ENCODE measurements around the gene EHBP1L1. TPM values are rescaled to one million over a fixed set of nuclear protein-coding genes. Genes with fewer than 3 reads are reported as not detected.

EHBP1L1 gene
- polyA plus RNA-seq, 1 donor from 2014 or later: 18.3 TPM

DNA sequence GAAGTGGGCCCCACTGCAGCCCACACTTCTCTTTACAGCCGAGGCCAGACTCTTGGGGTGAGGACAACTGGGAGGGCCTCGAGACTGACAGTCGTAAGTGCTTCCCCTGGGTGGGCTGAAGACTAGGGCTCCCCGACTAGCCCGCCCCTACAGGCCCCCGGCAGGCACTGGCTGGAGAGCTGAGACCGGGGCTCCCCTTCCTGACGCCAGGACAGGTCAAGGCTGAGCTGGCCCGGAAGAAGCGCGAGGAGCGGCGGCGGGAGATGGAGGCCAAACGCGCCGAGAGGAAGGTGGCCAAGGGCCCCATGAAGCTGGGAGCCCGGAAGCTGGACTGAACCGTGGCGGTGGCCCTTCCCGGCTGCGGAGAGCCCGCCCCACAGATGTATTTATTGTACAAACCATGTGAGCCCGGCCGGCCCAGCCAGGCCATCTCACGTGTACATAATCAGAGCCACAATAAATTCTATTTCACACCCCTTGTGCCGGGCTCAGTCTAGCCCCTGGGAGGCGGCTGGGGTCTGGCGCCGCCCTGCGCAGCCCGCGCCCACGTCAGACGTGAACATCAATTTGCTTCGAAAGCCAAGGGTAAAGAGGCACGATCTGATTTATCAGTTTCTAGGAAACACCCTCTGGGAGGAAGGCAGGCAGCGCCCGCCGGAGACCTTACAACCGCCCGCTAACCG is 37.5 kb upstream of the EHBP1L1 start:
- Histone ChIP-seq H3K4me2 (ENCODE audit: low read length) (no peak overlapping the region), H3K27ac (ENCODE audit: low read length) (no peak overlapping the region), H3K4me3 (ENCODE audit: low read length) (no peak overlapping the region), H3K79me2 (replicated peaks; ENCODE audit: insufficient read depth, low read length) (no peaks in the 10 kb centered on the region), H3F3A (ENCODE audit: insufficient read depth, low read length, poor library complexity, severe bottlenecking) (no peaks in the 10 kb centered on the region), H3K27me3 (ENCODE audit: insufficient read depth, low read depth, low read length) (peaks cover 45% of the 10 kb centered on the region), H3K9ac (ENCODE audit: low read length) (no peak overlapping the region), H2AFZ (ENCODE audit: low read depth, low read length) (no peak overlapping the region), H3K9me3 (ENCODE audit: low read length) (no peaks in the 10 kb centered on the region), H3K9me2 (ENCODE audit: insufficient read depth, low read length) (no peaks in the 10 kb centered on the region), H4K20me1 (ENCODE audit: insufficient read depth) (peaks cover 6% of the 10 kb centered on the region), H3K36me3 (ENCODE audit: insufficient read depth, low read length) (no peaks in the 10 kb centered on the region)
- TF ChIP-seq, protein P1, sequence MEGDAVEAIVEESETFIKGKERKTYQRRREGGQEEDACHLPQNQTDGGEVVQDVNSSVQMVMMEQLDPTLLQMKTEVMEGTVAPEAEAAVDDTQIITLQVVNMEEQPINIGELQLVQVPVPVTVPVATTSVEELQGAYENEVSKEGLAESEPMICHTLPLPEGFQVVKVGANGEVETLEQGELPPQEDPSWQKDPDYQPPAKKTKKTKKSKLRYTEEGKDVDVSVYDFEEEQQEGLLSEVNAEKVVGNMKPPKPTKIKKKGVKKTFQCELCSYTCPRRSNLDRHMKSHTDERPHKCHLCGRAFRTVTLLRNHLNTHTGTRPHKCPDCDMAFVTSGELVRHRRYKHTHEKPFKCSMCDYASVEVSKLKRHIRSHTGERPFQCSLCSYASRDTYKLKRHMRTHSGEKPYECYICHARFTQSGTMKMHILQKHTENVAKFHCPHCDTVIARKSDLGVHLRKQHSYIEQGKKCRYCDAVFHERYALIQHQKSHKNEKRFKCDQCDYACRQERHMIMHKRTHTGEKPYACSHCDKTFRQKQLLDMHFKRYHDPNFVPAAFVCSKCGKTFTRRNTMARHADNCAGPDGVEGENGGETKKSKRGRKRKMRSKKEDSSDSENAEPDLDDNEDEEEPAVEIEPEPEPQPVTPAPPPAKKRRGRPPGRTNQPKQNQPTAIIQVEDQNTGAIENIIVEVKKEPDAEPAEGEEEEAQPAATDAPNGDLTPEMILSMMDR (IDR thresholded peaks at IDR 0.05; ENCODE audit: poor library complexity, severe bottlenecking): no peak
- TF ChIP-seq, protein P2, sequence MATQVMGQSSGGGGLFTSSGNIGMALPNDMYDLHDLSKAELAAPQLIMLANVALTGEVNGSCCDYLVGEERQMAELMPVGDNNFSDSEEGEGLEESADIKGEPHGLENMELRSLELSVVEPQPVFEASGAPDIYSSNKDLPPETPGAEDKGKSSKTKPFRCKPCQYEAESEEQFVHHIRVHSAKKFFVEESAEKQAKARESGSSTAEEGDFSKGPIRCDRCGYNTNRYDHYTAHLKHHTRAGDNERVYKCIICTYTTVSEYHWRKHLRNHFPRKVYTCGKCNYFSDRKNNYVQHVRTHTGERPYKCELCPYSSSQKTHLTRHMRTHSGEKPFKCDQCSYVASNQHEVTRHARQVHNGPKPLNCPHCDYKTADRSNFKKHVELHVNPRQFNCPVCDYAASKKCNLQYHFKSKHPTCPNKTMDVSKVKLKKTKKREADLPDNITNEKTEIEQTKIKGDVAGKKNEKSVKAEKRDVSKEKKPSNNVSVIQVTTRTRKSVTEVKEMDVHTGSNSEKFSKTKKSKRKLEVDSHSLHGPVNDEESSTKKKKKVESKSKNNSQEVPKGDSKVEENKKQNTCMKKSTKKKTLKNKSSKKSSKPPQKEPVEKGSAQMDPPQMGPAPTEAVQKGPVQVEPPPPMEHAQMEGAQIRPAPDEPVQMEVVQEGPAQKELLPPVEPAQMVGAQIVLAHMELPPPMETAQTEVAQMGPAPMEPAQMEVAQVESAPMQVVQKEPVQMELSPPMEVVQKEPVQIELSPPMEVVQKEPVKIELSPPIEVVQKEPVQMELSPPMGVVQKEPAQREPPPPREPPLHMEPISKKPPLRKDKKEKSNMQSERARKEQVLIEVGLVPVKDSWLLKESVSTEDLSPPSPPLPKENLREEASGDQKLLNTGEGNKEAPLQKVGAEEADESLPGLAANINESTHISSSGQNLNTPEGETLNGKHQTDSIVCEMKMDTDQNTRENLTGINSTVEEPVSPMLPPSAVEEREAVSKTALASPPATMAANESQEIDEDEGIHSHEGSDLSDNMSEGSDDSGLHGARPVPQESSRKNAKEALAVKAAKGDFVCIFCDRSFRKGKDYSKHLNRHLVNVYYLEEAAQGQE (IDR thresholded peaks at IDR 0.05; ENCODE audit: borderline replicate concordance): no peak
- TF ChIP-seq RAD21 (conservative IDR thresholded peaks at IDR 0.05) (no peak), SMC3 (conservative IDR thresholded peaks at IDR 0.05; ENCODE audit: poor library complexity) (no peak), EZH2 (IDR thresholded peaks at IDR 0.05; ENCODE audit: borderline replicate concordance, insufficient read depth, low read length, poor library complexity, severe bottlenecking) (no peak), MXI1 (conservative IDR thresholded peaks at IDR 0.05; ENCODE audit: poor library complexity, severe bottlenecking) (no peak), POLR2AphosphoS5 (IDR thresholded peaks at IDR 0.05) (no peak), EP300 (conservative IDR thresholded peaks at IDR 0.05; ENCODE audit: poor library complexity, severe bottlenecking) (no peak)

DNA sequence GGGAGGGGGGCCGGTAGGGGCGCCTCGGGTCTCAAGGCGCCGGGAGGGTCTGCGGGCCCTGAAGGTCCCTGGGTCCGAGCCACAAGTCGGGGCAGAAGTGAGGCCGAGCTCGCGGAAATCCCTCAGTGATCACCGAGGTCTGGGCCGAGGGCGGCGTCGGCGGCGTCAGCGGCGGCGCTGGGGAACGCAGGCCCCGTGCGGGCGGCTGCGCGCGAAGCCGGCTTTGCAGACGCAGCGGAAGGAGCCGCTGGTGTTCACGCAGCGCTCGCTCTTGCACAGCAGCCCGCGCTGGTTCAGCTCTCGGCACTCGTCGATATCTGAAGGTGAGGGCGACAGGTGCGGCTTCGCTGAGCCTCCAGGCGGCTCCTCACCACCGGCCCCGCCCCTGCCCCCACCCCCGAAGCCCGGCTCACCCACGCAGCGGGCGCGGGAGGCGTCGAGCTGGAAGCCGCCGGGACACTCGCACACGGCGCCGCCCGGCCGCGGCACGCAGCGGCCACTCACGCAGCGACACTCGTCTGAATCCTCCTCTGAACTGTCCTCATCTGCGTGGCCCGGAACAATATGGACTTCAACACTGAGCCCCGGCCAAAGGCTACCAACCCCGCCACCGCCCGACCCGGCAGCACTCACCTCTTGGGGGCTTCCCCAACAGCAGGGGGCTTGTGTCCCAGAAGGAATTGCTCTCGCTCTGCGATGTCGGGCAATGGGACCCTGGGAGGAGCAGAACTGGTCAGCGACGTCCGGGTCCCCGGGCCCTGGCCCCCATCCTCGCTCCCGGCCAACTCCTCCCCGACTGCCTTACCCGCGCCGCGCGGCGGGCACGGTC is 36.7 kb upstream of the EHBP1L1 start:
- Histone ChIP-seq H3K9ac (ENCODE audit: low read length) (no peak overlapping the region), H2AFZ (ENCODE audit: low read depth, low read length) (no peak overlapping the region), H4K20me1 (ENCODE audit: insufficient read depth) (peaks cover 6% of the 10 kb centered on the region), H3F3A (ENCODE audit: insufficient read depth, low read length, poor library complexity, severe bottlenecking) (no peaks in the 10 kb centered on the region), H3K4me3 (ENCODE audit: low read length) (no peak overlapping the region), H3K4me2 (ENCODE audit: low read length) (no peak overlapping the region), H3K27me3 (ENCODE audit: insufficient read depth, low read depth, low read length) (peaks cover 45% of the 10 kb centered on the region), H3K36me3 (ENCODE audit: insufficient read depth, low read length) (no peaks in the 10 kb centered on the region), H3K79me2 (replicated peaks; ENCODE audit: insufficient read depth, low read length) (no peaks in the 10 kb centered on the region), H3K27ac (ENCODE audit: low read length) (no peak overlapping the region), H3K9me2 (ENCODE audit: insufficient read depth, low read length) (no peaks in the 10 kb centered on the region), H3K9me3 (ENCODE audit: low read length) (no peaks in the 10 kb centered on the region)
- no peak for TF ChIP-seq MXI1 (conservative IDR thresholded peaks at IDR 0.05; ENCODE audit: poor library complexity, severe bottlenecking)
- peak; percentile 14 for TF ChIP-seq POLR2AphosphoS5 (IDR thresholded peaks at IDR 0.05)
- TF ChIP-seq, protein P1 (IDR thresholded peaks at IDR 0.05; ENCODE audit: poor library complexity, severe bottlenecking): peak; percentile 16

Measured in neural cell (in vitro differentiated cells).